Effector CD8-positive, alpha-beta T cell (primary cell): ENCODE results near the gene CDK16.
"Not testable (repeated sequence)": the region's sequence is repeated elsewhere in the genome, so short reads cannot be mapped to it uniquely, and the experiment has no call there.

Experiments
- DNase-seq: peaks from one replicate; lab custom pipeline; 2025; lab: John Stamatoyannopoulos, UW

CDK16 gene

GRCh38 chrX:47250017-47250347 lies 31.5 kb downstream of the CDK16 start:
- DNase-seq, result no peak

GRCh38 chrX:47257620-47258019 lies 39.1 kb downstream of the CDK16 start:
- DNase-seq, result not testable (repeated sequence)

GRCh38 chrX:47264483-47265173 lies 46.1 kb downstream of the CDK16 start:
- no peak for DNase-seq

- no peak for DNase-seq
These were observed 48.2 kb downstream of the CDK16 start for GRCh38 chrX:47266643-47267042.

GRCh38 chrX:47272013-47272408 lies 53.5 kb downstream of the CDK16 start:
- DNase-seq, result no peak

- DNase-seq, result no peak
These were observed 54.7 kb downstream of the CDK16 start for GRCh38 chrX:47273011-47273730.

- no peak for DNase-seq
These were observed 60.2 kb downstream of the CDK16 start for GRCh38 chrX:47278691-47279090.
